Lung (tissue), 12 donors: ENCODE data around the gene YBX1. TPM values are rescaled to one million over a fixed set of nuclear protein-coding genes. Genes with fewer than 3 reads are reported as not detected.
"Not testable (repeated sequence)": the region's sequence is repeated elsewhere in the genome, so short reads cannot be mapped to it uniquely, and the experiment has no call there.

Experiments
- ATAC-seq: fragments of 200-7000 bp; cut with Tn5 transposase; one replicate; pipeline ENCODE4 v1.9.1; 2020; ENCODE audit warnings: moderate number of reproducible peaks; ENCODE audit not compliant: insufficient read depth, low FRiP score
- DNase-seq, 3 donors: peaks; one replicate each; pipeline ENCODE4 v3.0.0-alpha.2; 2013 to 2017
- H3K27ac ChIP-seq, 2 donors: one replicate each; pipeline ENCODE4 v1.5.1; 2013; ENCODE audit warnings: mild to moderate bottlenecking in 2 of 2, moderate library complexity in 2 of 2, control low read depth in 1 of 2, inconsistent platforms in 1 of 2, low read depth in 1 of 2, low read length in 1 of 2
- H3K27me3 ChIP-seq, 3 donors: one replicate each; pipeline ENCODE4 v1.5.1; 2013; ENCODE audit warnings: low read length in 2 of 3; ENCODE audit not compliant: control insufficient read depth in 3 of 3, insufficient read depth in 3 of 3
- H3K36me3 ChIP-seq, 4 donors: one replicate each; pipeline ENCODE4 v1.5.1; 2013; ENCODE audit warnings: low read length in 4 of 4, mild to moderate bottlenecking in 1 of 4, moderate library complexity in 1 of 4; ENCODE audit not compliant: control insufficient read depth in 4 of 4, insufficient read depth in 4 of 4
- H3K4me1 ChIP-seq, 5 donors: one replicate each; pipeline ENCODE4 v1.5.1; 2013; ENCODE audit warnings: low read length in 5 of 5, mild to moderate bottlenecking in 2 of 5, moderate library complexity in 1 of 5; ENCODE audit not compliant: control insufficient read depth in 5 of 5, insufficient read depth in 5 of 5
- H3K4me3 ChIP-seq: one replicate; pipeline ENCODE4 v1.5.1; 2013; ENCODE audit warnings: mild to moderate bottlenecking, control low read depth, moderate library complexity
- H3K9ac ChIP-seq, 2 donors: one replicate each; pipeline ENCODE4 v1.5.1; 2013; ENCODE audit warnings: low read length in 2 of 2, control low read depth in 1 of 2; ENCODE audit not compliant: insufficient read depth in 1 of 2
- H3K9me3 ChIP-seq, 4 donors: one replicate each; pipeline ENCODE4 v1.5.1; 2013; ENCODE audit warnings: low read length in 3 of 4, mild to moderate bottlenecking in 1 of 4, moderate library complexity in 1 of 4; ENCODE audit not compliant: control insufficient read depth in 4 of 4, insufficient read depth in 3 of 4
- CTCF ChIP-seq: IDR thresholded peaks from 2 replicates; pipeline ENCODE4 v1.5.1; 2012; ENCODE audit warnings: mild to moderate bottlenecking; ENCODE audit errors: control extremely low read depth, extremely low read depth
- WGBS, 2 donors: extraction: QIAGEN DNeasy Blood & Tissue Kit; methylation state at CpG; one replicate each; pipeline ENCODE4 v1.1.7; 2013; 5-methylcytosine and 5-hydroxymethylcytosine counted together
- polyA plus RNA-seq, 2 donors: library from polyadenylated mRNA; stranded (reverse); fragments of 200-250 nt; gene quantifications; one replicate each; pipeline ENCODE4 v1.2.1, GENCODE V29; 2013
- total RNA-seq, 2 donors: library from RNA; depleted of rRNA in 1 of 2; stranded (reverse); fragments of >200 nt in 1 of 2; gene quantifications; one replicate each; pipeline ENCODE4 v1.2.1, GENCODE V29; 2014 to 2021
- donor health status: control.
- donor health status: control.
- donor health status: Bipolar disorder and iron deficiency.
- donor health status: healthy.
- donor health status: DM: yes; HTN: yes; CAD: no.

YBX1 gene
- total and polyA plus RNA-seq, 4 donors: 298 to 617 (median 588) TPM

- no peak for TF ChIP-seq CTCF
- Histone ChIP-seq H3K27ac (no peak overlapping the region), H3K4me1 (peaks cover 4 to 28% (median 18%) of the 10 kb centered on the region in 5 donors), H3K9me3 (no peaks in the 10 kb centered on the region), H3K36me3 (peaks cover 0 to 15% (median 4%) of the 10 kb centered on the region in 4 donors), H3K9ac (no peak overlapping the region), H3K27me3 (no peaks in the 10 kb centered on the region), H3K4me3 (no peak overlapping the region)
- ATAC-seq (no peak), DNase-seq (no peak)
- 79 to 86% methylated on average over 10 of the region's 10 CpGs for WGBS, 2 donors
These were observed 2.7 kb upstream of the YBX1 start for GRCh38 chr1:42679364-42679983.

- Histone ChIP-seq H3K27ac (no peak overlapping the region), H3K36me3 (peaks cover 0 to 15% (median 6%) of the 10 kb centered on the region in 4 donors), H3K27me3 (no peaks in the 10 kb centered on the region), H3K4me3 (no peak overlapping the region), H3K9me3 (no peaks in the 10 kb centered on the region), H3K9ac (no peak overlapping the region), H3K4me1 (peaks cover 4 to 29% (median 22%) of the 10 kb centered on the region in 5 donors)
- no peak for TF ChIP-seq CTCF
- 32 to 52% methylated on average over 2 of the region's 2 CpGs for WGBS, 2 donors
- no peak for DNase-seq
- ATAC-seq: no peak
These were observed 2.2 kb upstream of the YBX1 start for GRCh38 chr1:42680055-42680454.

- Histone ChIP-seq H3K36me3 (peaks cover 0 to 12% (median 4%) of the 10 kb centered on the region in 4 donors), H3K9ac (peak overlapping the region; percentile 83 to 91), H3K27ac (peak overlapping the region; percentile 38 to 98), H3K27me3 (no peaks in the 10 kb centered on the region), H3K9me3 (no peaks in the 10 kb centered on the region), H3K4me1 (peaks cover 4 to 40% (median 23%) of the 10 kb centered on the region in 5 donors), H3K4me3 (peak overlapping the region; percentile 25)
- no peak for ATAC-seq
- WGBS, 2 donors: 6 to 8% methylated on average over 18 of the region's 18 CpGs
- DNase-seq: peak in 1 of 3 donors; percentile 39
- TF ChIP-seq CTCF: no peak
These were observed 1.1 kb upstream of the YBX1 start for GRCh38 chr1:42680921-42681683.

- not testable (repeated sequence) for H3K9me3 ChIP-seq, DNase-seq, H3K27me3 ChIP-seq, H3K9ac ChIP-seq
- Histone ChIP-seq H3K4me3 (peak overlapping the region; percentile 57), H3K4me1 (peaks cover 4 to 47% (median 23%) of the 10 kb centered on the region in 5 donors), H3K36me3 (peaks cover 0 to 12% (median 4%) of the 10 kb centered on the region in 4 donors), H3K27ac (peak overlapping the region; percentile 84 to 95)
- 0 to 1% methylated on average over 20 to 33 of the region's 33 CpGs for WGBS, 2 donors
- ATAC-seq: peak; percentile 13
These were observed 193 bp downstream of the YBX1 start for GRCh38 chr1:42682484-42682738.
